Stimulated activated CD8-positive, alpha-beta memory T cell treated with anti-CD3 and anti-CD28 coated beads, Interleukin-7, amount 100 ng/mL, for 48 hours (primary cell): ENCODE data around the gene GLYR1.

Experiments used
- DNase-seq, 2 donors: peaks; one replicate each; pipeline ENCODE4 v3.0.0-alpha.2; 2020; ENCODE audit warnings: low read depth in 1 of 2; ENCODE audit errors: extremely low read depth in 1 of 2

The GLYR1 gene

GRCh38 chr16:4813251-4814003 lies 33.7 kb downstream of the GLYR1 start:
- DNase-seq: no peak

GRCh38 chr16:4811773-4812172 lies 35.3 kb downstream of the GLYR1 start:
- no peak for DNase-seq

- no peak for DNase-seq
Observed at GRCh38 chr16:4811242-4811641, 35.8 kb downstream of the GLYR1 start.

- no peak for DNase-seq
Observed at GRCh38 chr16:4806280-4806679, 40.8 kb downstream of the GLYR1 start.

GRCh38 chr16:4805231-4805630 lies 41.9 kb downstream of the GLYR1 start:
- DNase-seq: no peak

- no peak for DNase-seq
Observed at GRCh38 chr16:4803898-4804762, 43.0 kb downstream of the GLYR1 start.

- no peak for DNase-seq
Observed at GRCh38 chr16:4803401-4803844, 43.7 kb downstream of the GLYR1 start.

GRCh38 chr16:4802659-4803287 lies 44.3 kb downstream of the GLYR1 start:
- peak; percentile 72 to 82 for DNase-seq

- peak; percentile 37 to 58 for DNase-seq
Observed at GRCh38 chr16:4801962-4802658, 45.0 kb downstream of the GLYR1 start, which contains the start of gene ROGDI. Gene ROGDI, minus strand, starts transcription at chr16:4802633. Its CDS starts 62 bp downstream, at chr16:4802571.

GRCh38 chr16:4801051-4801961 lies 45.8 kb downstream of the GLYR1 start:
- DNase-seq: no peak

- DNase-seq: no peak
Observed at GRCh38 chr16:4800290-4801041, 46.6 kb downstream of the GLYR1 start.

GRCh38 chr16:4799171-4799855 lies 47.8 kb downstream of the GLYR1 start:
- no peak for DNase-seq

GRCh38 chr16:4798456-4798855 lies 48.6 kb downstream of the GLYR1 start:
- DNase-seq: no peak

GRCh38 chr16:4797805-4798252 lies 49.3 kb downstream of the GLYR1 start:
- no peak for DNase-seq

GRCh38 chr16:4796982-4797804 lies 49.9 kb downstream of the GLYR1 start:
- DNase-seq: no peak

GRCh38 chr16:4795828-4796572 lies 51.1 kb downstream of the GLYR1 start:
- DNase-seq: no peak
